Placental pericyte (primary cell): Measurements from ENCODE around the gene PFN4. TPM values are rescaled to one million over a fixed set of nuclear protein-coding genes. Genes with fewer than 3 reads are reported as not detected.

Experiments used
- total RNA-seq: library from RNA; depleted of rRNA; stranded (reverse); fragments of >200 nt; gene quantifications from 2 replicates; pipeline ENCODE4 v1.2.3, GENCODE V29; 2012

Gene PFN4, protein sequence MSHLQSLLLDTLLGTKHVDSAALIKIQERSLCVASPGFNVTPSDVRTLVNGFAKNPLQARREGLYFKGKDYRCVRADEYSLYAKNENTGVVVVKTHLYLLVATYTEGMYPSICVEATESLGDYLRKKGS
- total RNA-seq: 0.29 and 0.88 TPM in 2 replicates

GRCh38 chr2:24123195-24123921 is at the start of gene PFN4, which contains the start of gene FAM228B:
PFN4 (minus strand) TSS chr2:24123334; CDS start chr2:24122535, 799 bp downstream.
FAM228B (plus strand) TSS chr2:24123469; CDS start chr2:24124362, 893 bp downstream.

GRCh38 chr2:24084386-24085199 is 38.5 kb downstream of the PFN4 start, which contains the start of gene TP53I3:
TP53I3 (minus strand) TSS chr2:24084834; CDS start chr2:24084326, 508 bp downstream.

GRCh38 chr2:24075915-24076848 is 47.0 kb downstream of the PFN4 start, which contains the start of gene SF3B6:
SF3B6 (minus strand) TSS chr2:24076326; CDS start chr2:24076229, 97 bp downstream.

Other genes with a start within 250 kb of the PFN4 start
- gene ATAD2B, start 196.2 kb downstream of the PFN4 start, total RNA-seq: 8.5 and 15.9 TPM in 2 replicates
- 7.9 and 12.9 TPM in 2 replicates for gene UBXN2A, start 182.9 kb downstream of the PFN4 start, total RNA-seq
- gene MFSD2B, start 113.2 kb downstream of the PFN4 start, total RNA-seq: not detected in 2 replicates
- 3.9 and 12.9 TPM in 2 replicates for gene WDCP, start 75.9 kb downstream of the PFN4 start, total RNA-seq
- 2.0 and 5.3 TPM in 2 replicates for gene FKBP1B, start 73.6 kb downstream of the PFN4 start, total RNA-seq
- 77.0 and 89.5 TPM in 2 replicates for gene SF3B6, start 47.0 kb downstream of the PFN4 start, total RNA-seq
- 25.8 and 58.6 TPM in 2 replicates for gene TP53I3, start 38.5 kb downstream of the PFN4 start, total RNA-seq
- 4.2 and 4.4 TPM in 2 replicates for gene FAM228B, start 135 bp upstream of the PFN4 start, total RNA-seq
- gene FAM228A, start 51.7 kb upstream of the PFN4 start, total RNA-seq: 0.14 and 1.5 TPM in 2 replicates
- gene ITSN2, start 237.2 kb upstream of the PFN4 start, total RNA-seq: 23.2 and 25.1 TPM in 2 replicates